Measurements from ENCODE around the gene SLC52A3.

SLC52A3 gene

GRCh38 chr20:764255-764654 lies 4.0 kb downstream of the SLC52A3 start:
- DNase-seq, result no peak

GRCh38 chr20:761418-762381 lies 6.6 kb downstream of the SLC52A3 start:
- no peak for DNase-seq

- no peak for DNase-seq
These were observed 7.4 kb downstream of the SLC52A3 start for GRCh38 chr20:760751-761417.

- DNase-seq, result no peak
These were observed 10.8 kb downstream of the SLC52A3 start for GRCh38 chr20:757506-757905.

GRCh38 chr20:755941-756340 lies 12.4 kb downstream of the SLC52A3 start:
- DNase-seq, result no peak

GRCh38 chr20:754904-755303 lies 13.4 kb downstream of the SLC52A3 start:
- DNase-seq, result no peak

- no peak for DNase-seq
These were observed 14.2 kb downstream of the SLC52A3 start for GRCh38 chr20:753897-754635.

GRCh38 chr20:753136-753535 lies 15.2 kb downstream of the SLC52A3 start:
- DNase-seq, result no peak

- no peak for DNase-seq
These were observed 16.0 kb downstream of the SLC52A3 start for GRCh38 chr20:752291-752690.

GRCh38 chr20:751761-752160 lies 16.5 kb downstream of the SLC52A3 start:
- DNase-seq, result no peak

- no peak for DNase-seq
These were observed 17.5 kb downstream of the SLC52A3 start for GRCh38 chr20:750801-751200.

GRCh38 chr20:745683-746301 lies 22.5 kb downstream of the SLC52A3 start:
- no peak for DNase-seq

- DNase-seq, result no peak
These were observed 26.1 kb downstream of the SLC52A3 start for GRCh38 chr20:742156-742555.

GRCh38 chr20:741620-742019 lies 26.7 kb downstream of the SLC52A3 start:
- no peak for DNase-seq

- no peak for DNase-seq
These were observed 28.1 kb downstream of the SLC52A3 start for GRCh38 chr20:740162-740561.

GRCh38 chr20:739736-740135 lies 28.6 kb downstream of the SLC52A3 start:
- DNase-seq, result no peak

- no peak for DNase-seq
These were observed 34.4 kb downstream of the SLC52A3 start for GRCh38 chr20:733861-734260.

- DNase-seq, result no peak
These were observed 35.6 kb downstream of the SLC52A3 start for GRCh38 chr20:732727-733126.

- no peak for DNase-seq
These were observed 36.3 kb downstream of the SLC52A3 start for GRCh38 chr20:731891-732560.

- no peak for DNase-seq
These were observed 38.3 kb downstream of the SLC52A3 start for GRCh38 chr20:730005-730404.

- DNase-seq, result peak; percentile 73
These were observed 39.9 kb downstream of the SLC52A3 start for GRCh38 chr20:728256-728944.

GRCh38 chr20:726160-726559 lies 42.1 kb downstream of the SLC52A3 start:
- no peak for DNase-seq
